Measurements from ENCODE around the gene TRAF2. TPM values are rescaled to one million over a fixed set of nuclear protein-coding genes. Genes with fewer than 3 reads are reported as not detected.

Gene TRAF2
- total RNA-seq, 1 donor from 2014 or later = 14.4 TPM

GRCh38 chr9:136838314-136839228, 47.7 kb upstream of the TRAF2 start:
- Histone ChIP-seq H3K79me2 (ENCODE audit: insufficient read depth, low read length) (no peaks in the 10 kb centered on the region), H4K20me1 (ENCODE audit: insufficient read depth, low read length) (peaks cover 15% of the 10 kb centered on the region), H3K4me3 (ENCODE audit: insufficient read depth, low read depth, low read length) (no peak overlapping the region), H3K9ac (ENCODE audit: low read length) (no peak overlapping the region), H3K4me2 (ENCODE audit: low read length) (no peak overlapping the region), H3K4me1 (ENCODE audit: insufficient read depth, low read length) (peaks cover 13% of the 10 kb centered on the region), H3K36me3 (ENCODE audit: insufficient read depth, low read length) (no peaks in the 10 kb centered on the region), H3K9me3 (ENCODE audit: insufficient read depth, low read depth, low read length) (no peaks in the 10 kb centered on the region), H3K27ac (ENCODE audit: low read depth, low read length) (no peak overlapping the region), H2AFZ (ENCODE audit: low read depth, low read length) (no peak overlapping the region), H3K27me3 (ENCODE audit: insufficient read depth, low read length) (no peaks in the 10 kb centered on the region)
- no peak for FAIRE-seq
- Mint-ChIP-seq H3K27me3 (ENCODE audit: low read depth, unreplicated experiment) (no peaks in the 10 kb centered on the region), H3K36me3 (ENCODE audit: low read depth, unreplicated experiment) (peaks cover 3% of the 10 kb centered on the region), H3K4me3 (ENCODE audit: unreplicated experiment) (no peak overlapping the region), H3K27ac (ENCODE audit: unreplicated experiment) (no peak overlapping the region), H3K9me3 (ENCODE audit: unreplicated experiment) (no peaks in the 10 kb centered on the region), H3K4me1 (ENCODE audit: low read depth, unreplicated experiment) (peaks cover 12% of the 10 kb centered on the region)
- TF ChIP-seq EZH2 (IDR thresholded peaks at IDR 0.05; ENCODE audit: insufficient read depth, low read length) = no peak
- TF ChIP-seq CTCF (IDR thresholded peaks at IDR 0.05; ENCODE audit: insufficient read depth, low read depth, low read length) = no peak
- DNase-seq (ENCODE audit: low read depth) = no peak

GRCh38 chr9:136839229-136840139, 46.8 kb upstream of the TRAF2 start:
- Mint-ChIP-seq H3K27me3 (ENCODE audit: low read depth, unreplicated experiment) (no peaks in the 10 kb centered on the region), H3K4me3 (ENCODE audit: unreplicated experiment) (no peak overlapping the region), H3K9me3 (ENCODE audit: unreplicated experiment) (no peaks in the 10 kb centered on the region), H3K27ac (ENCODE audit: unreplicated experiment) (no peak overlapping the region), H3K36me3 (ENCODE audit: low read depth, unreplicated experiment) (no peaks in the 10 kb centered on the region), H3K4me1 (ENCODE audit: low read depth, unreplicated experiment) (peaks cover 12% of the 10 kb centered on the region)
- Histone ChIP-seq H2AFZ (ENCODE audit: low read depth, low read length) (no peak overlapping the region), H3K27ac (ENCODE audit: low read depth, low read length) (no peak overlapping the region), H3K79me2 (ENCODE audit: insufficient read depth, low read length) (no peaks in the 10 kb centered on the region), H3K27me3 (ENCODE audit: insufficient read depth, low read length) (no peaks in the 10 kb centered on the region), H4K20me1 (ENCODE audit: insufficient read depth, low read length) (peaks cover 15% of the 10 kb centered on the region), H3K9ac (ENCODE audit: low read length) (no peak overlapping the region), H3K36me3 (ENCODE audit: insufficient read depth, low read length) (no peaks in the 10 kb centered on the region), H3K4me2 (ENCODE audit: low read length) (no peak overlapping the region), H3K4me3 (ENCODE audit: insufficient read depth, low read depth, low read length) (no peak overlapping the region), H3K4me1 (ENCODE audit: insufficient read depth, low read length) (peaks cover 13% of the 10 kb centered on the region), H3K9me3 (ENCODE audit: insufficient read depth, low read depth, low read length) (no peaks in the 10 kb centered on the region)
- FAIRE-seq (no peak), DNase-seq (ENCODE audit: low read depth) (no peak)
- TF ChIP-seq CTCF (IDR thresholded peaks at IDR 0.05; ENCODE audit: insufficient read depth, low read depth, low read length) (no peak), EZH2 (IDR thresholded peaks at IDR 0.05; ENCODE audit: insufficient read depth, low read length) (no peak)

Data from astrocyte (in vitro differentiated cells and primary cell).